ENCODE results near the gene COPRS. TPM values are rescaled to one million over a fixed set of nuclear protein-coding genes. Genes with fewer than 3 reads are reported as not detected.
A peak's percentile ranks its signal among the peaks of the same experiment; 100 is the strongest.

The COPRS gene
- total and polyA plus RNA-seq, 4 experiments from 2014 or later, result 3.3 to 13.2 (median 7.8) TPM

GRCh38 chr17:31869797-31870568 is 10.9 kb upstream of the COPRS start:
- Mint-ChIP-seq H3K27ac (no peak overlapping the region), H3K4me3 (no peak overlapping the region), H3K36me3 (peaks cover 45 to 69% of the 10 kb centered on the region in 2 donors), H3K4me1 (no peaks in the 10 kb centered on the region), H3K9me3 (no peaks in the 10 kb centered on the region), H3K27me3 (no peaks in the 10 kb centered on the region)
- ChIA-PET POLR2A (ENCODE audit: partially characterized antibody) (no interaction called here), CTCF (ENCODE audit: partially characterized antibody) (no interaction called here)
- Histone ChIP-seq H3K36me3 (ENCODE audit: insufficient read depth, low read length) (peaks cover 48% of the 10 kb centered on the region), H3K4me3 (ENCODE audit: low read length in 2 of 2) (no peak overlapping the region), H3K27ac (ENCODE audit: low read depth, low read length) (no peak overlapping the region), H3K27me3 (ENCODE audit: insufficient read depth, low read length) (no peaks in the 10 kb centered on the region), H3K9me3 (ENCODE audit: control insufficient read depth in 1 of 2, low read length in 2 of 2) (no peaks in the 10 kb centered on the region), H3K4me1 (ENCODE audit: insufficient read depth, low read length) (no peaks in the 10 kb centered on the region)
- intact Hi-C loops (cut with micrococcal nuclease), result no loop called here
- no peak for DNase-seq

- Histone ChIP-seq H3K27me3 (ENCODE audit: insufficient read depth, low read length) (no peaks in the 10 kb centered on the region), H3K4me3 (ENCODE audit: low read length in 2 of 2) (no peak overlapping the region), H3K4me1 (ENCODE audit: insufficient read depth, low read length) (no peaks in the 10 kb centered on the region), H3K36me3 (ENCODE audit: insufficient read depth, low read length) (peaks cover 54% of the 10 kb centered on the region), H3K27ac (ENCODE audit: low read depth, low read length) (no peak overlapping the region), H3K9me3 (ENCODE audit: control insufficient read depth in 1 of 2, low read length in 2 of 2) (no peaks in the 10 kb centered on the region)
- H3K27ac Mint-ChIP-seq, result no peak overlapping the region
- H3K4me1 Mint-ChIP-seq, result no peaks in the 10 kb centered on the region
- CTCF ChIA-PET (ENCODE audit: partially characterized antibody), result no interaction called here
- intact Hi-C loops (cut with micrococcal nuclease), result no loop called here
- H3K9me3 Mint-ChIP-seq, result no peaks in the 10 kb centered on the region
- peaks cover 48 to 68% of the 10 kb centered on the region in 2 donors for H3K36me3 Mint-ChIP-seq
- H3K27me3 Mint-ChIP-seq, result no peaks in the 10 kb centered on the region
- H3K4me3 Mint-ChIP-seq, result no peak overlapping the region
- DNase-seq, result no peak
- POLR2A ChIA-PET (ENCODE audit: partially characterized antibody), result no interaction called here
Observed at GRCh38 chr17:31869031-31869430, 10.0 kb upstream of the COPRS start.

GRCh38 chr17:31859487-31860008 is 504 bp upstream of the COPRS start:
- intact Hi-C loops (cut with micrococcal nuclease), result loop anchor here (1.0 to 5.0 kb wide), 2 partner anchors 42 to 372 kb away; partner anchors contain the start of gene UTP6
- POLR2A ChIA-PET (ENCODE audit: partially characterized antibody), result interaction anchor here (0.6 to 1.2 kb wide), 2 partner anchors 15 to 42 kb away, joined by 3 to 4 read pairs; partner anchors contain the start of gene UTP6
- peak overlapping the region in 5 of 7 donors; percentile 1 to 84 (median 79) for H3K27ac Mint-ChIP-seq
- H3K27me3 ChIP-seq (ENCODE audit: insufficient read depth, low read length), result no peaks in the 10 kb centered on the region
- peaks cover 10 to 19% of the 10 kb centered on the region in 2 donors for H3K36me3 Mint-ChIP-seq
- no peaks in the 10 kb centered on the region for H3K9me3 Mint-ChIP-seq
- no peak for DNase-seq
- H3K27ac ChIP-seq (ENCODE audit: low read depth, low read length), result no peak overlapping the region
- peaks cover 4% of the 10 kb centered on the region for H3K36me3 ChIP-seq (ENCODE audit: insufficient read depth, low read length)
- peak overlapping the region; percentile 81 to 91 (median 84) for H3K4me3 Mint-ChIP-seq
- no peaks in the 10 kb centered on the region for H3K27me3 Mint-ChIP-seq
- CTCF ChIA-PET (ENCODE audit: partially characterized antibody), result interaction anchor here (0.9 kb wide), 1 partner anchor 423 kb away, joined by 3 read pairs; no protein-coding TSS in a partner anchor
- H3K4me3 ChIP-seq (ENCODE audit: low read length in 2 of 2), result peak overlapping the region in 1 of 2 donors; percentile 65
- H3K4me1 Mint-ChIP-seq, result peaks cover 12 to 22% (median 14%) of the 10 kb centered on the region in 4 donors
- no peaks in the 10 kb centered on the region for H3K9me3 ChIP-seq (ENCODE audit: control insufficient read depth in 1 of 2, low read length in 2 of 2)
- H3K4me1 ChIP-seq (ENCODE audit: insufficient read depth, low read length), result peaks cover 14% of the 10 kb centered on the region

- ChIA-PET CTCF (ENCODE audit: partially characterized antibody) (interaction anchor here (1.2 kb wide), 1 partner anchor 16 kb away, joined by 6 read pairs; no protein-coding TSS in a partner anchor), POLR2A (ENCODE audit: partially characterized antibody) (interaction anchor here (0.7 kb wide), 1 partner anchor 308 kb away, joined by 3 read pairs; no protein-coding TSS in a partner anchor)
- peaks cover 12 to 22% (median 14%) of the 10 kb centered on the region in 4 donors for H3K4me1 Mint-ChIP-seq
- Histone ChIP-seq H3K4me3 (ENCODE audit: low read length in 2 of 2) (peak overlapping the region in 1 of 2 donors; percentile 54), H3K9me3 (ENCODE audit: control insufficient read depth in 1 of 2, low read length in 2 of 2) (no peaks in the 10 kb centered on the region), H3K4me1 (ENCODE audit: insufficient read depth, low read length) (peaks cover 14% of the 10 kb centered on the region), H3K27me3 (ENCODE audit: insufficient read depth, low read length) (no peaks in the 10 kb centered on the region), H3K36me3 (ENCODE audit: insufficient read depth, low read length) (no peaks in the 10 kb centered on the region), H3K27ac (ENCODE audit: low read depth, low read length) (peak overlapping the region; percentile 26)
- no peaks in the 10 kb centered on the region for H3K9me3 Mint-ChIP-seq
- peak overlapping the region; percentile 27 to 91 (median 86) for H3K4me3 Mint-ChIP-seq
- intact Hi-C loops (cut with micrococcal nuclease), result loop anchor here (5.0 kb wide), 1 partner anchor 371 kb away; no protein-coding TSS in a partner anchor
- peak in 2 of 5 donors; percentile 9 to 15 for DNase-seq
- peak overlapping the region; percentile 17 to 89 (median 43) for H3K27ac Mint-ChIP-seq
- H3K27me3 Mint-ChIP-seq, result no peaks in the 10 kb centered on the region
- H3K36me3 Mint-ChIP-seq, result peaks cover 4 to 11% of the 10 kb centered on the region in 2 donors
Observed at GRCh38 chr17:31857920-31858641, 963 bp downstream of the COPRS start.

- no peak for DNase-seq
- Histone ChIP-seq H3K4me1 (ENCODE audit: insufficient read depth, low read length) (peaks cover 14% of the 10 kb centered on the region), H3K36me3 (ENCODE audit: insufficient read depth, low read length) (no peaks in the 10 kb centered on the region), H3K4me3 (ENCODE audit: low read length in 2 of 2) (no peak overlapping the region), H3K9me3 (ENCODE audit: control insufficient read depth in 1 of 2, low read length in 2 of 2) (no peaks in the 10 kb centered on the region), H3K27ac (ENCODE audit: low read depth, low read length) (no peak overlapping the region), H3K27me3 (ENCODE audit: insufficient read depth, low read length) (no peaks in the 10 kb centered on the region)
- ChIA-PET POLR2A (ENCODE audit: partially characterized antibody) (no interaction called here), CTCF (ENCODE audit: partially characterized antibody) (interaction anchor here (0.6 to 1.2 kb wide), 2 partner anchors 15 to 472 kb away, joined by 5 to 6 read pairs; no protein-coding TSS in a partner anchor)
- Mint-ChIP-seq H3K27ac (peak overlapping the region in 1 of 7 donors; percentile 32), H3K4me3 (peak overlapping the region in 1 of 8 donors; percentile 69), H3K27me3 (no peaks in the 10 kb centered on the region), H3K36me3 (peaks cover 0 to 6% of the 10 kb centered on the region in 2 donors), H3K9me3 (no peaks in the 10 kb centered on the region), H3K4me1 (peaks cover 12 to 22% (median 14%) of the 10 kb centered on the region in 4 donors)
- intact Hi-C loops (cut with micrococcal nuclease), result loop anchor here (5.0 kb wide), 1 partner anchor 369 kb away; no protein-coding TSS in a partner anchor
Observed at GRCh38 chr17:31856750-31857149, 2.3 kb downstream of the COPRS start.

GRCh38 chr17:31854672-31855071 is 4.4 kb downstream of the COPRS start:
- intact Hi-C loops (cut with micrococcal nuclease), result loop anchor here (5.0 kb wide), 1 partner anchor 367 kb away; no protein-coding TSS in a partner anchor
- Histone ChIP-seq H3K27me3 (ENCODE audit: insufficient read depth, low read length) (no peaks in the 10 kb centered on the region), H3K4me3 (ENCODE audit: low read length in 2 of 2) (no peak overlapping the region), H3K9me3 (ENCODE audit: control insufficient read depth in 1 of 2, low read length in 2 of 2) (no peaks in the 10 kb centered on the region), H3K27ac (ENCODE audit: low read depth, low read length) (no peak overlapping the region), H3K36me3 (ENCODE audit: insufficient read depth, low read length) (no peaks in the 10 kb centered on the region), H3K4me1 (ENCODE audit: insufficient read depth, low read length) (peaks cover 12% of the 10 kb centered on the region)
- H3K4me1 Mint-ChIP-seq, result peaks cover 10 to 18% (median 11%) of the 10 kb centered on the region in 4 donors
- H3K27me3 Mint-ChIP-seq, result no peaks in the 10 kb centered on the region
- no peak overlapping the region for H3K4me3 Mint-ChIP-seq
- CTCF ChIA-PET (ENCODE audit: partially characterized antibody), result no interaction called here
- H3K36me3 Mint-ChIP-seq, result peaks cover 0 to 6% of the 10 kb centered on the region in 2 donors
- H3K9me3 Mint-ChIP-seq, result no peaks in the 10 kb centered on the region
- no peak overlapping the region for H3K27ac Mint-ChIP-seq
- POLR2A ChIA-PET (ENCODE audit: partially characterized antibody), result no interaction called here
- DNase-seq, result no peak

Measured in CD4-positive, alpha-beta memory T cell (primary cell).